Gastroesophageal sphincter (tissue), 4 donors: ENCODE results near the gene PCLAF. TPM values are rescaled to one million over a fixed set of nuclear protein-coding genes. Genes with fewer than 3 reads are reported as not detected.
"Not testable (repeated sequence)": the region's sequence is repeated elsewhere in the genome, so short reads cannot be mapped to it uniquely, and the experiment has no call there.

ENCODE experiments used
- ATAC-seq: fragments of 150-250 bp; one replicate; pipeline ENCODE4 v1.9.1; 2016; ENCODE audit warnings: mild to moderate bottlenecking, moderate library complexity
- H3K27ac ChIP-seq, 4 donors: fragments of 200-600 bp; sonication (generic) in 3 of 4; 1 replicate in 3 of 4; 2 replicates in 1 of 4; pipeline ENCODE4 v1.5.1; 2016 to 2019
- H3K27me3 ChIP-seq: fragments of 200-600 bp; sonication (generic); one replicate; pipeline ENCODE4 v1.5.1; 2019
- H3K36me3 ChIP-seq, 2 donors: fragments of 200-600 bp; sonication (generic); one replicate each; pipeline ENCODE4 v1.5.1; 2019; ENCODE audit warnings: control low read depth in 1 of 2
- H3K4me1 ChIP-seq, 3 donors: fragments of 200-600 bp; sonication (generic); 1 replicate in 2 of 3; 2 replicates in 1 of 3; pipeline ENCODE4 v1.5.1; 2016 to 2019; ENCODE audit warnings: control low read depth in 2 of 3
- H3K4me3 ChIP-seq, 2 donors: fragments of 200-600 bp; sonication (generic); one replicate each; pipeline ENCODE4 v1.5.1; 2019; ENCODE audit warnings: mild to moderate bottlenecking in 1 of 2, moderate library complexity in 1 of 2
- H3K9me3 ChIP-seq, 3 donors: fragments of 200-600 bp; sonication (generic); one replicate each; pipeline ENCODE4 v1.5.1; 2017 to 2019; ENCODE audit warnings: control low read depth in 2 of 3
- CTCF ChIP-seq, 4 experiments: fragments of 200-600 bp in 2 of 4; fragments of 450-650 bp in 2 of 4; sonication (generic) in 1 of 4; IDR thresholded peaks; one replicate each; pipeline ENCODE4 v1.5.1; 2017 to 2019; ENCODE audit warnings: antibody characterized with exemption in 4 of 4, mild to moderate bottlenecking in 2 of 4, moderate library complexity in 2 of 4
- EP300 ChIP-seq: sonication (generic); formaldehyde crosslinking; IDR thresholded peaks from one replicate; pipeline ENCODE4 v1.6.1; 2017; ENCODE audit warnings: antibody characterized with exemption, mild to moderate bottlenecking
- POLR2A ChIP-seq, 2 donors: fragments of 450-650 bp; IDR thresholded peaks; one replicate each; pipeline ENCODE4 v1.6.1; 2017; ENCODE audit warnings: antibody characterized with exemption in 2 of 2, mild to moderate bottlenecking in 2 of 2, moderate library complexity in 1 of 2
- POLR2AphosphoS5 ChIP-seq: sonication (generic); formaldehyde crosslinking; IDR thresholded peaks from one replicate; pipeline ENCODE4 v1.6.1; 2017; ENCODE audit warnings: antibody characterized with exemption
- WGBS, 2 donors: methylation state at CpG; one replicate each; pipeline ENCODE4 v1.1.5; 2018; ENCODE audit warnings: low coverage in 1 of 2; 5-methylcytosine and 5-hydroxymethylcytosine counted together
- total RNA-seq, 4 donors: library from RNA; depleted of rRNA; stranded (reverse); fragments of >200 nt; gene quantifications; one replicate each; pipeline ENCODE4 v1.1.0, GENCODE V29; 2016

The PCLAF gene
- total RNA-seq, 4 donors from 2014 or later = 2.4 TPM; not detected in 3

- 28 to 32% methylated on average over 5 of the region's 5 CpGs for WGBS, 2 donors
- no peaks in the 10 kb centered on the region for H3K27me3 ChIP-seq
- H3K4me1 ChIP-seq = peaks cover 0 to 33% (median 10%) of the 10 kb centered on the region in 3 donors
- peak overlapping the region; percentile 90 to 96 for H3K4me3 ChIP-seq
- no peaks in the 10 kb centered on the region for H3K36me3 ChIP-seq
- peak overlapping the region in 3 of 4 donors; percentile 83 to 86 (median 84) for H3K27ac ChIP-seq
- H3K9me3 ChIP-seq = no peaks in the 10 kb centered on the region
- no peak for TF ChIP-seq POLR2AphosphoS5
- no peak for TF ChIP-seq EP300
- TF ChIP-seq CTCF (IDR thresholded peaks at IDR 0.05) = no peak
- TF ChIP-seq POLR2A (IDR thresholded peaks at IDR 0.05) = no peak
- ATAC-seq = no peak
Observed at GRCh38 chr15:64354688-64355344, 26.4 kb downstream of the PCLAF start.

GRCh38 chr15:64351265-64351664, 30.0 kb downstream of the PCLAF start:
- 70 to 75% methylated on average over 4 to 6 of the region's 7 CpGs for WGBS, 2 donors
- TF ChIP-seq CTCF (IDR thresholded peaks at IDR 0.05) (no peak), POLR2AphosphoS5 (no peak), POLR2A (IDR thresholded peaks at IDR 0.05) (no peak), EP300 (no peak)
- Histone ChIP-seq H3K9me3 (no peaks in the 10 kb centered on the region), H3K4me3 (no peak overlapping the region), H3K27me3 (no peaks in the 10 kb centered on the region), H3K4me1 (peaks cover 0 to 25% (median 5%) of the 10 kb centered on the region in 3 donors), H3K36me3 (peaks cover 0 to 17% of the 10 kb centered on the region in 2 donors), H3K27ac (no peak overlapping the region)
- no peak for ATAC-seq

GRCh38 chr15:64349375-64349774, 31.9 kb downstream of the PCLAF start:
- Histone ChIP-seq H3K36me3 (peaks cover 0 to 17% of the 10 kb centered on the region in 2 donors), H3K4me1 (peaks cover 0 to 14% (median 0%) of the 10 kb centered on the region in 3 donors), H3K27me3 (no peaks in the 10 kb centered on the region), H3K9me3 (no peaks in the 10 kb centered on the region), H3K4me3 (no peak overlapping the region), H3K27ac (no peak overlapping the region)
- WGBS, 2 donors = 82 to 93% methylated on average over 2 of the region's 2 CpGs
- TF ChIP-seq EP300 (no peak), POLR2A (IDR thresholded peaks at IDR 0.05) (no peak), POLR2AphosphoS5 (no peak), CTCF (IDR thresholded peaks at IDR 0.05) (no peak)
- no peak for ATAC-seq

- WGBS, 2 donors = 78 to 86% methylated on average over 1 of the region's 1 CpG
- ATAC-seq = no peak
- no peak for TF ChIP-seq CTCF (IDR thresholded peaks at IDR 0.05)
- no peak for TF ChIP-seq EP300
- TF ChIP-seq POLR2A (IDR thresholded peaks at IDR 0.05) = no peak
- no peak for TF ChIP-seq POLR2AphosphoS5
- no peaks in the 10 kb centered on the region for H3K27me3 ChIP-seq
- peaks cover 0 to 17% of the 10 kb centered on the region in 2 donors for H3K36me3 ChIP-seq
- no peak overlapping the region for H3K27ac ChIP-seq
- no peaks in the 10 kb centered on the region for H3K9me3 ChIP-seq
- H3K4me1 ChIP-seq = peaks cover 0 to 15% (median 0%) of the 10 kb centered on the region in 3 donors
- no peak overlapping the region for H3K4me3 ChIP-seq
Observed at GRCh38 chr15:64348455-64348854, 32.8 kb downstream of the PCLAF start.

- not testable (repeated sequence) for ATAC-seq, H3K4me3 ChIP-seq, H3K27ac ChIP-seq, H3K4me1 ChIP-seq, H3K9me3 ChIP-seq, H3K27me3 ChIP-seq
- 91 to 93% methylated on average over 4 to 6 of the region's 6 CpGs for WGBS, 2 donors
- H3K36me3 ChIP-seq = peaks cover 0 to 27% of the 10 kb centered on the region in 2 donors
Observed at GRCh38 chr15:64346242-64346641, 35.0 kb downstream of the PCLAF start.
